Left forelimb (tissue), 1 donor: ENCODE measurements around the gene STK31.
A peak's percentile ranks its signal among the peaks of the same experiment; 100 is the strongest.
"Not testable (repeated sequence)": the region's sequence is repeated elsewhere in the genome, so short reads cannot be mapped to it uniquely, and the experiment has no call there.

Experiments used
- DNase-seq: peaks from one replicate; pipeline ENCODE4 v3.0.0-alpha.2; 2018; ENCODE audit warnings: low spot score

Gene STK31, protein sequence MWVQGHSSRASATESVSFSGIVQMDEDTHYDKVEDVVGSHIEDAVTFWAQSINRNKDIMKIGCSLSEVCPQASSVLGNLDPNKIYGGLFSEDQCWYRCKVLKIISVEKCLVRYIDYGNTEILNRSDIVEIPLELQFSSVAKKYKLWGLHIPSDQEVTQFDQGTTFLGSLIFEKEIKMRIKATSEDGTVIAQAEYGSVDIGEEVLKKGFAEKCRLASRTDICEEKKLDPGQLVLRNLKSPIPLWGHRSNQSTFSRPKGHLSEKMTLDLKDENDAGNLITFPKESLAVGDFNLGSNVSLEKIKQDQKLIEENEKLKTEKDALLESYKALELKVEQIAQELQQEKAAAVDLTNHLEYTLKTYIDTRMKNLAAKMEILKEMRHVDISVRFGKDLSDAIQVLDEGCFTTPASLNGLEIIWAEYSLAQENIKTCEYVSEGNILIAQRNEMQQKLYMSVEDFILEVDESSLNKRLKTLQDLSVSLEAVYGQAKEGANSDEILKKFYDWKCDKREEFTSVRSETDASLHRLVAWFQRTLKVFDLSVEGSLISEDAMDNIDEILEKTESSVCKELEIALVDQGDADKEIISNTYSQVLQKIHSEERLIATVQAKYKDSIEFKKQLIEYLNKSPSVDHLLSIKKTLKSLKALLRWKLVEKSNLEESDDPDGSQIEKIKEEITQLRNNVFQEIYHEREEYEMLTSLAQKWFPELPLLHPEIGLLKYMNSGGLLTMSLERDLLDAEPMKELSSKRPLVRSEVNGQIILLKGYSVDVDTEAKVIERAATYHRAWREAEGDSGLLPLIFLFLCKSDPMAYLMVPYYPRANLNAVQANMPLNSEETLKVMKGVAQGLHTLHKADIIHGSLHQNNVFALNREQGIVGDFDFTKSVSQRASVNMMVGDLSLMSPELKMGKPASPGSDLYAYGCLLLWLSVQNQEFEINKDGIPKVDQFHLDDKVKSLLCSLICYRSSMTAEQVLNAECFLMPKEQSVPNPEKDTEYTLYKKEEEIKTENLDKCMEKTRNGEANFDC

DNA sequence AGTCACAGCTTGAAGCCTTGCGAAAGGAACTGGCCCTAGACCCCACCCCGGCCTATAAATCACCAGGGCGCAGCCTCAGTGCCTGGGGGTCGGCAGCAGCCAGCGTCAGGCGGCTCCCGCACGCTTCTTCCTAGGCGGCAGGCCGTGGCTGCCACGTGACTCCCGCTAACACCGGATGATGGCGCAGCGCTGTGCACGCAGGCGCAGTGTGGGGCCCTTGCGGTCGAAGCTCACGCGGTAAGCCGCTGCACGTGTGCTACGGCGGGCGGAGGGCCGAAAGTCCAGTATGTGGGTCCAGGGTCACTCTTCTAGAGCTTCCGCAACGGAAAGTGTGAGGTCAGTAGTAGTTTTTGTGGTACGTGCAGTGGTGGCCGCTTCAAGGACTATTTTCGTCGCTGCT is at the start of gene STK31:
STK31 (plus strand) TSS at position 220 of the 400 bp plus-strand sequence; CDS start at position 287, 67 bp downstream.
- no peak for DNase-seq

GRCh38 chr7:23661385-23661784 is 48.6 kb upstream of the STK31 start:
- DNase-seq, result no peak

GRCh38 chr7:23662124-23662983 is 47.7 kb upstream of the STK31 start:
- DNase-seq, result no peak

- DNase-seq, result no peak
These were observed 47.1 kb upstream of the STK31 start for GRCh38 chr7:23662984-23663313.

GRCh38 chr7:23664122-23664521 is 45.9 kb upstream of the STK31 start:
- no peak for DNase-seq

DNA sequence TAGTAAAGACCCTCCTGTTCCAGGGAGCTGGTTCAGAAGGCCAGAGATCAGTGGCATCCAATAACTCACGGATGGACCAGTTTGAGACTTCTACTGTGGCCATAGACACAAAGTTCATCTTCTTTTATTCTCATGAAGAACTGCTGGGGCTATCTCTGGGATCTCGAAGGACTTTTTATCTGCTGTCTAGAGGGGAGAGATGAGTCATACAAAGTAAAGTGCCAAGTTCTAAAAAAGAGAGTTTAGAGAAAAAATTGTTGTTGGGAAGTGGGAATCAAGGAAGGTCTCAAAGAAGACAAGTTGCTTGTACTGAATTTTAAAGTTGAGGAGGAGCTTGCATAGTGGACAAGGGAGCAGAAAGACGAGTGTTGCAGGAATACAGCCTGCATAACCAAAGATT is 38.0 kb upstream of the STK31 start:
- DNase-seq, result no peak

DNA sequence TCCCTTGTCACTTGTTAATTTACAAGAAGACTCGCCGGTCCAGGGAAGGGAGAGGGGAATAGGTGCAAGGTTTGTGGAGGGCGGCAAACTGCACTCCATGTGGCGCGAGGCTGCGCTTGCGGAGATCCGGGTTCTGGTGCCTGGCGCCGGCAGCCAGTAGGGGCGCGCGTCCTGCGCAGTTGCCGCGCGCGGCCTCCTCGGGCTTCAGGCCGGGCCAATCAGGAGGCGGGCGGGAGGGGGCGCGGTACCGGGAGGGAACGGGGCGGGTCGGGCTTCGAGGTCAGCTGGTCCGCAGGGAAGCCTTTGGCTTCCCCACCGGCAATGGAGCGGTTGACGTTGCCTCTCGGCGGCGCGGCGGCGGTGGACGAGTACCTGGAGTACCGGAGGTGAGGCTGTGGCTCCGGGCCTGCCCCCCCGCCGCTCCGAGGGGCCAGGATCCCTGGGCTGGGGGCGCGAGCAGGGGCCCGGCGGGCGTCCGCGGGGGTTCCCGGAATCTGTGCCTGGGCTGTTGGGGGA is 30.1 kb upstream of the STK31 start, which contains the start of gene FAM221A:
FAM221A (plus strand) TSS at position 302 of the 516 bp plus-strand sequence; CDS start at position 322, 20 bp downstream.
- peak; percentile 88 for DNase-seq

- DNase-seq, result peak; percentile 71
These were observed 29.3 kb upstream of the STK31 start for GRCh38 chr7:23680414-23681405.

DNA sequence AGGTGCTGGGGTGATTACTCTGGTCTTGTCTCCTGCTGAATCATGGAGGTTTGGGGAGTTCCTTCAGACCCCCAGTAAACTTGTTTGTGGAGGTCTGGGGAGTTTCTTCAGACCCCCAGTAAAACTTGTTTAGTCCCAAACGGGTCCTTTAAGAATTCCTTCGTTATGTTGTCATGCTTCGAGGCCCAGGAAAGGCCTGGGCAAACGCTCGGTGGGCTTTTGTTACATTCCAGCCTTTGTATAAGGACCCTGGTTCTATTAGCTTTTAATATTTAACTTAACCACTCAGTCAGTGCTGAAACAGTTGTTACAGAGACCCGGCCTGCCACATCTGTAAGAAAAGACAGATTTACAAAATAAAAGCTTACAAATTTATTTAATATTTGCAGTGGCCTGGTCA is 26.0 kb upstream of the STK31 start:
- not testable (repeated sequence) for DNase-seq

GRCh38 chr7:23685731-23686130 is 24.3 kb upstream of the STK31 start:
- no peak for DNase-seq

- DNase-seq, result no peak
These were observed 23.0 kb upstream of the STK31 start for GRCh38 chr7:23687011-23687410.

GRCh38 chr7:23689165-23689564 is 20.9 kb upstream of the STK31 start:
- no peak for DNase-seq

DNA sequence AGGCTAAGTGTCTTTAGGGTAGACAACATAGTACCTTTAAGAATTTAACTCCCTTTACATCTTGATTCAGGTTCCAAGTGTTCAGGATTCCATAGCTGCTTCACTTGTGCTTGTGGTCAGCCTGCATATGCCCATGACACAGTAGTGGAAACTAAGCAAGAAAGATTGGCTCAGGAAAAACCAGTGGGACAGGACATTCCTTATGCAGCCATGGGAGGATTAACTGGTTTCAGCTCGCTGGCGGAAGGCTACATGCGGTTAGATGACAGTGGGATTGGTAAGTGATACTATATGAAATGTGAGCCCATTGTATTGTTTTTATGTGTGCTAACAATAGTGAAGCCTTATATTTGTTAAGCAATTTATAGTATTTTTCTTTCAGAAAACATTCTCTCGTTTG is 18.7 kb upstream of the STK31 start:
- DNase-seq, result no peak

- DNase-seq, result no peak
These were observed 16.8 kb upstream of the STK31 start for GRCh38 chr7:23693224-23693623.

- DNase-seq, result no peak
These were observed 13.0 kb upstream of the STK31 start for GRCh38 chr7:23696916-23697441.

DNA sequence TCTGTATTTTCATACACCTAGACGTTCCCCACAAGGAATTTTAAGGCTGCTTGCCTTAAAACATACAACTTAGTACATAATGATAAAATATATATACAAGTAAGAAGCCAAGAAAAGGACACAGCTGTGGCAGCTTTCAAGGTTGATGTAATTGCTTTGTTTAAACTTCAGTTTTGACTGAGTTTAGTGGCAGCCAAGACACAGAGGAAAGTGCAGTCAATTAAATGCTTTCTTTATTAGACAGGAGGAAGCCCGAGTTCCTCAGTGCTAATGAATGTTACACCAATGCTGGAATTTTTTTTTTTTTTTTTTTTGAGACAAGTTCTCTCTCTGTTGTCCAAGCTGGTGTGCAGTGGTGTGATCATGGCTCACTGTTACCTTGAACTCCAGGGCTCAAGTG is 11.2 kb upstream of the STK31 start:
- DNase-seq, result no peak

DNA sequence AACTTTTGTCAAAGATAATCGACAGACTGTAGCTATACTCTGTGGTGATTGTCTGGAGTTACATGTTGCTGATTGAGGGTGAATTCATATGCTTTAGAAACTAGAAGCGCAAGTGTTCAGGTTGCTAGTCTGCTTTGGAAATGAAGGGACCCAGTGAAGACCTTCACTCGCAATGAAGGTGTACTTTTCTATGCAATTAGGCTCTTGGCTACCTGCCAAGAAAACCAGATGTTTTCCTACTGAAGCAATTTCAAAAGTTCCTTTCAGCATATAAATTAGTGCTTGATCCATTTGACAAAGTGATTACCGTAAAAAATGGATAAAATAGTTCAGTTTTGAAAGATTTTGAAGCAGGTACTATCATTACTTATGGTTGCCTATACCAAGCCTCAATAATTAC is 10.0 kb upstream of the STK31 start:
- DNase-seq, result no peak

DNA sequence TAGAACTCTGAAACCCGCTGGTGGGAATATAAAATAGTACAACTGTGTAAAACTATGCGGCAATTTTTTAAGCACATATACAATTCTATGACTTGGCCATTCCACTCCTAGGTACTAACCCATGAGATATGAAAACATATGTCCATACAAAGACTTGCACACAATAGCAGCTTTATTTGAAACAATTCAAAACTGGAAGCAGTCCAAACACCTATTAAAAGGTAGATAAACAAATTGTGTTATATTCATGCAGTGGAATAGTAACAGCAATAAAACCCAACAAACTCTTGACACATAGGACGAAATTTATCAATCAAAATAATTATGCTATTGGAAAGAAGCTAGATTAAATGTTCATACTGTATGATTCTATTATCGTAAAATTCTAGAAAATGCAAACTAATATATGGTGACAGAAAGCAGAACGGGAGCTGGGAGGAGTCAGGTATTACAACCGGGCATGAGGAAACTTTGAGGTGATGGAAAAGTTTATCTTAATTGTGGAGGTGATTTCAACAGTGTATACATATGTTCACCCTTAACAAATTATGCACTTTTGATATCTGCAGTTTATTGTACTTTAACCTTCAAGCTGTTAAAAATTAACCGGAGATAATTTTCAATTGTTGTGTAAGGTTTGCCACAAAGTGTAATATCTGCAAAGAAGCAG is 803 bp upstream of the STK31 start:
- no peak for DNase-seq
